Large intestine (tissue), 3 donors: ENCODE results near the gene TMEM212. TPM values are rescaled to one million over a fixed set of nuclear protein-coding genes. Genes with fewer than 3 reads are reported as not detected.

ENCODE experiments used
- DNase-seq, 2 donors: peaks; one replicate each; pipeline versions ENCODE4 v3.0.0 to v3.0.0-alpha.2; 2013
- H3K27ac ChIP-seq: one replicate; pipeline ENCODE4 v1.5.1; 2013; ENCODE audit warnings: low read length
- H3K27me3 ChIP-seq: 2 replicates; pipeline ENCODE4 v1.6.1; 2013; ENCODE audit warnings: low read length; ENCODE audit not compliant: control insufficient read depth, insufficient read depth
- H3K36me3 ChIP-seq: 2 replicates; pipeline ENCODE4 v1.6.1; 2013; ENCODE audit warnings: low read length; ENCODE audit not compliant: control insufficient read depth, insufficient read depth
- H3K4me1 ChIP-seq: one replicate; pipeline ENCODE4 v1.6.1; 2013; ENCODE audit warnings: low read length; ENCODE audit not compliant: control insufficient read depth, insufficient read depth
- H3K4me3 ChIP-seq: one replicate; pipeline ENCODE4 v1.5.1; 2013; ENCODE audit warnings: low read length
- H3K9me3 ChIP-seq: one replicate; pipeline ENCODE4 v1.6.1; 2013; ENCODE audit warnings: mild to moderate bottlenecking, low read depth, low read length, moderate library complexity; ENCODE audit not compliant: control insufficient read depth
- WGBS: methylation state at CpG from one replicate; pipeline ENCODE4 v1.1.5; 2013; ENCODE audit warnings: low lambda C conversion rate; ENCODE audit not compliant: insufficient coverage; 5-methylcytosine and 5-hydroxymethylcytosine counted together
- polyA plus RNA-seq: library from polyadenylated mRNA; unstranded; fragments of 120-200 nt; gene quantifications from one replicate; pipeline ENCODE4 v1.2.1, GENCODE V29; 2013

Gene TMEM212
- polyA plus RNA-seq, 1 donor, result not detected

DNA sequence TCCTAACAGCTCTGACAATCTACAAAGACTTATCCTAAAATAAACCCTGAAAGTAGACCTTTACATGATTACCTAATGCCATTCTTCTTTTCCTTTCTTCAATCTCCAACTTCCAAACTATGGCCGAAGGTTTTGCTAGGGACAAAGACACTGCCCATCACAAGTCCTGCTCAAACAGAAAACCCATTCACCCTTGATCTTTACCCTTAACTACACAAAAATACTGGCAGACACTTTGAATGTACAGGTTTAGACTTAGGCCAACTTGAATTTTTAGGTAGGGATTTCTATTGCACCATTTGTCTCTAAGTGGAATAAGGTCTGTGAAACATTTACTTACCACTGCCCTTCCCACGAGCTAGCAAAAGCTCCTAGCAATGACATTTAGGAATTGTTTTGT, 64.6 kb downstream of the TMEM212 start:
- no peaks in the 10 kb centered on the region for H3K27me3 ChIP-seq
- WGBS, result 67% methylated on average over 1 of the region's 2 CpGs
- no peaks in the 10 kb centered on the region for H3K36me3 ChIP-seq
- H3K9me3 ChIP-seq, result peaks cover 8% of the 10 kb centered on the region
- no peaks in the 10 kb centered on the region for H3K4me1 ChIP-seq
- no peak overlapping the region for H3K4me3 ChIP-seq
- DNase-seq, result no peak
- H3K27ac ChIP-seq, result no peak overlapping the region

DNA sequence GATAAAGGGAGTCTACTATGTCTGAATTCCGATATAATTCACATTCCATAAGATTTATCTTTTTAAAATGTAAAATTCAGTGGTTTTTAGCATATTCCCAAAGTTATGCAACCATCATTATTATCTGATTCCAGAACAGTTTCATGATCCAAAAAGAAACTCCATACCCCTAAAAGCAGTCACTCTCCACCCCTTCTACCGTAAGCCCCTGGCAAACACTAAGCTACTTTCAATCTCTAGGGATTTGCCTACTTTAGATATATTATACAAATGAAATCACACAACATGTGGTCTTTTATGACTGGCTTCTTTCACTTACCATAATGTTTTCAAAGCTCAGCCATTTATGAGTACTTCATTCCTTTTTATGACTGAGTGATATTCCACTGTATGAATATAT, 65.6 kb downstream of the TMEM212 start:
- no peaks in the 10 kb centered on the region for H3K4me1 ChIP-seq
- H3K4me3 ChIP-seq, result no peak overlapping the region
- H3K27me3 ChIP-seq, result no peaks in the 10 kb centered on the region
- no peaks in the 10 kb centered on the region for H3K36me3 ChIP-seq
- H3K27ac ChIP-seq, result no peak overlapping the region
- no peak for DNase-seq
- no CpG with 5 or more reads among the region's 2 CpGs for WGBS
- peaks cover 8% of the 10 kb centered on the region for H3K9me3 ChIP-seq

Other genes starting within 250 kb of the TMEM212 start
- 87.6 TPM for gene PLD1, start 32.9 kb upstream of the TMEM212 start, polyA plus RNA-seq
- 25.9 TPM for gene FNDC3B, start 196.2 kb downstream of the TMEM212 start, polyA plus RNA-seq